NCI-H345 treated with DMSO at 0.1 percent for 48 hours (cell line): ENCODE data around the gene TTC33.
"Not testable (repeated sequence)": the region's sequence is repeated elsewhere in the genome, so short reads cannot be mapped to it uniquely, and the experiment has no call there.

Experiments
- DNase-seq: peaks from one replicate; lab custom pipeline; 2025; ENCODE audit not compliant: unreplicated experiment; lab: John Stamatoyannopoulos, UW

Gene TTC33

GRCh38 chr5:40656091-40656490, 99.7 kb downstream of the TTC33 start:
- DNase-seq: not testable (repeated sequence)

- DNase-seq: no peak
Observed at GRCh38 chr5:40655138-40655537, 100.6 kb downstream of the TTC33 start.

- DNase-seq: no peak
Observed at GRCh38 chr5:40654377-40654991, 101.3 kb downstream of the TTC33 start.

- DNase-seq: no peak
Observed at GRCh38 chr5:40653221-40654022, 102.3 kb downstream of the TTC33 start.

- no peak for DNase-seq
Observed at GRCh38 chr5:40652441-40653220, 103.1 kb downstream of the TTC33 start.

GRCh38 chr5:40651201-40651600, 104.6 kb downstream of the TTC33 start:
- no peak for DNase-seq

GRCh38 chr5:40649463-40650030, 106.2 kb downstream of the TTC33 start:
- DNase-seq: no peak

GRCh38 chr5:40648150-40648549, 107.6 kb downstream of the TTC33 start:
- no peak for DNase-seq

GRCh38 chr5:40646266-40646665, 109.5 kb downstream of the TTC33 start:
- no peak for DNase-seq

GRCh38 chr5:40639531-40639930, 116.2 kb downstream of the TTC33 start:
- DNase-seq: not testable (repeated sequence)

GRCh38 chr5:40634593-40634992, 121.2 kb downstream of the TTC33 start:
- no peak for DNase-seq

- no peak for DNase-seq
Observed at GRCh38 chr5:40634154-40634553, 121.6 kb downstream of the TTC33 start.

- DNase-seq: no peak
Observed at GRCh38 chr5:40631236-40631635, 124.5 kb downstream of the TTC33 start.

- DNase-seq: no peak
Observed at GRCh38 chr5:40630126-40630525, 125.6 kb downstream of the TTC33 start.

GRCh38 chr5:40628407-40628806, 127.4 kb downstream of the TTC33 start:
- DNase-seq: no peak

- no peak for DNase-seq
Observed at GRCh38 chr5:40627706-40628105, 128.1 kb downstream of the TTC33 start.

- no peak for DNase-seq
Observed at GRCh38 chr5:40626801-40627200, 129.0 kb downstream of the TTC33 start.

- DNase-seq: no peak
Observed at GRCh38 chr5:40623480-40624420, 132.0 kb downstream of the TTC33 start.

- DNase-seq: no peak
Observed at GRCh38 chr5:40622463-40623252, 133.1 kb downstream of the TTC33 start.

- DNase-seq: no peak
Observed at GRCh38 chr5:40619421-40619820, 136.3 kb downstream of the TTC33 start.
